HepG2 (cell line): ENCODE measurements around the gene CASKIN2. TPM values are rescaled to one million over a fixed set of nuclear protein-coding genes. Genes with fewer than 3 reads are reported as not detected.

Experiments
- ARNTL ChIP-seq: sonication (generic); formaldehyde crosslinking; IDR thresholded peaks from 2 replicates; pipeline ENCODE4 v1.4.0; 2020; ENCODE audit warnings: mild to moderate bottlenecking, missing genetic modification reagents
- ETV6 ChIP-seq: sonication (generic); formaldehyde crosslinking; conservative IDR thresholded peaks from 2 replicates; pipeline ENCODE4 v1.4.0; 2020; ENCODE audit warnings: missing genetic modification reagents
- FOXA3 ChIP-seq: IDR thresholded peaks from 2 replicates; pipeline ENCODE4 v1.6.1; 2016; ENCODE audit warnings: missing genetic modification reagents, missing compliant biosample characterization
- FOXC1 ChIP-seq: sonication (generic); formaldehyde crosslinking; IDR thresholded peaks from 2 replicates; pipeline ENCODE4 v1.8.0; 2022; ENCODE audit warnings: mild to moderate bottlenecking, missing genetic modification reagents, borderline replicate concordance
- KAT2B ChIP-seq: fragments of 150-350 bp; IDR thresholded peaks from 2 replicates; pipeline ENCODE4 v1.6.1; 2014; ENCODE audit warnings: low read depth, low read length, borderline replicate concordance
- KDM4B ChIP-seq: sonication (generic); formaldehyde crosslinking; IDR thresholded peaks from 2 replicates; pipeline ENCODE4 v1.4.0; 2020; ENCODE audit warnings: missing genetic modification reagents
- KIAA2018 ChIP-seq: sonication (generic); formaldehyde crosslinking; IDR thresholded peaks from 2 replicates; pipeline ENCODE4 v1.5.0; 2020; ENCODE audit warnings: mild to moderate bottlenecking, missing genetic modification reagents, borderline replicate concordance
- KMT2B ChIP-seq: IDR thresholded peaks from 2 replicates; pipeline ENCODE4 v1.6.1; 2016; ENCODE audit warnings: missing genetic modification reagents, missing compliant biosample characterization
- MAF1 ChIP-seq: sonication (generic); formaldehyde crosslinking; IDR thresholded peaks from 2 replicates; pipeline ENCODE4 v1.5.0; 2020; ENCODE audit warnings: missing genetic modification reagents, borderline replicate concordance
- MED1 ChIP-seq: sonication (generic); formaldehyde crosslinking; IDR thresholded peaks from 2 replicates; pipeline ENCODE4 v1.4.0; 2020; ENCODE audit warnings: missing genetic modification reagents
- MIXL1 ChIP-seq: IDR thresholded peaks from 2 replicates; pipeline ENCODE4 v1.6.1; 2016
- SNAPC5 ChIP-seq: sonication (generic); formaldehyde crosslinking; IDR thresholded peaks from 2 replicates; pipeline ENCODE4 v1.8.1; 2023; ENCODE audit warnings: mild to moderate bottlenecking, missing genetic modification reagents, borderline replicate concordance
- TCF12 ChIP-seq, 2 experiments: fragments of 450-650 bp in 1 of 2; sonication (generic) in 1 of 2; formaldehyde crosslinking in 1 of 2; IDR thresholded peaks; 2 replicates each; pipeline versions ENCODE4 v1.6.1 to v1.8.0; 2017 to 2022; ENCODE audit warnings: antibody characterized with exemption in 1 of 2, mild to moderate bottlenecking in 1 of 2, missing genetic modification reagents in 1 of 2, moderate library complexity in 1 of 2
- ZBTB2 ChIP-seq: sonication (generic); formaldehyde crosslinking; IDR thresholded peaks from 2 replicates; pipeline ENCODE4 v1.8.0; 2022; ENCODE audit warnings: low read depth, missing genetic modification reagents
- ZBTB8A ChIP-seq: sonication (generic); formaldehyde crosslinking; IDR thresholded peaks from 2 replicates; pipeline ENCODE4 v1.4.0; 2020; ENCODE audit warnings: mild to moderate bottlenecking, low read depth, missing genetic modification reagents, borderline replicate concordance
- ZNF18 ChIP-seq: sonication (generic); formaldehyde crosslinking; IDR thresholded peaks from 2 replicates; pipeline ENCODE4 v1.8.0; 2022; ENCODE audit warnings: mild to moderate bottlenecking, missing genetic modification reagents; ENCODE audit not compliant: insufficient replicate concordance
- ZNF264 ChIP-seq: sonication (generic); formaldehyde crosslinking; IDR thresholded peaks from 2 replicates; pipeline ENCODE4 v1.4.0; 2020; ENCODE audit warnings: missing genetic modification reagents
- ZNF317 ChIP-seq: sonication (generic); formaldehyde crosslinking; IDR thresholded peaks from 2 replicates; pipeline ENCODE4 v1.5.0; 2020; ENCODE audit warnings: mild to moderate bottlenecking, missing genetic modification reagents
- polyA plus RNA-seq, 8 experiments: library from polyadenylated mRNA; depleted of rRNA in 3 of 8; stranded (reverse) in 7 of 8; unstranded in 1 of 8; fragments of >200 nt; fragmentation: Illumina TruSeq in 4 of 8; extraction: Trizol in 4 of 8; gene quantifications; 2 replicates each; pipeline versions ENCODE4 v1.2.1 to v1.2.3, GENCODE V29; 2011 to 2016; ENCODE audit warnings: low read depth in 4 of 8, missing spikeins in 1 of 8, mixed read lengths in 1 of 8; ENCODE audit not compliant: insufficient read depth in 1 of 8
- total RNA-seq, 5 experiments: library from RNA; depleted of rRNA; stranded (reverse); fragments of >200 nt; fragmentation: Illumina TruSeq; extraction: Trizol; gene quantifications; 2 replicates each; pipeline ENCODE4 v1.2.3, GENCODE V29; 2016; ENCODE audit warnings: low read depth in 1 of 5

The CASKIN2 gene
- total and polyA plus RNA-seq, 2 of the 13 experiments (the other 11 are each of a cell fraction or from before 2014, with no cell fraction given) = 5.2 to 7.8 TPM

- TF ChIP-seq KIAA2018 (CRISPR knock-in tag) = no peak
- TF ChIP-seq KMT2B = no peak; the same call in 1 of the 2 replicates
- TF ChIP-seq ZNF18 (CRISPR knock-in tag) = no peak
- peak; percentile 79 for TF ChIP-seq ZNF264 (CRISPR knock-in tag)
- TF ChIP-seq MED1 (CRISPR knock-in tag) = peak; percentile 58
- TF ChIP-seq MIXL1 (CRISPR knock-in tag) = no peak
- peak; percentile 89 for TF ChIP-seq FOXC1
- TF ChIP-seq KAT2B = no peak
- TF ChIP-seq KDM4B (CRISPR knock-in tag) = no peak; the same call in 1 of the 2 replicates
- peak; percentile 87 for TF ChIP-seq ETV6 (CRISPR knock-in tag)
- TF ChIP-seq ARNTL = peak; percentile 62; the same call in 1 of the 2 replicates
- TF ChIP-seq TCF12 (IDR thresholded peaks at IDR 0.05) = no peak
- no peak for TF ChIP-seq TCF12 (CRISPR knock-in tag; IDR thresholded peaks at IDR 0.05)
- TF ChIP-seq ZBTB2 (CRISPR knock-in tag) = peak; percentile 67; the same call in 1 of the 2 replicates
- peak; percentile 80; the same call in 1 of the 2 replicates for TF ChIP-seq MAF1 (CRISPR knock-in tag)
- TF ChIP-seq SNAPC5 (CRISPR knock-in tag) = no peak
- TF ChIP-seq ZBTB8A = no peak
- no peak for TF ChIP-seq ZNF317 (CRISPR knock-in tag)
- TF ChIP-seq FOXA3 (CRISPR knock-in tag) = peak; percentile 44
Observed at GRCh38 chr17:75524970-75525805, 9.9 kb upstream of the CASKIN2 start, which contains the start of gene LLGL2 (continued).
